Lung (tissue), 12 donors: ENCODE data around the gene MTM1. TPM values are rescaled to one million over a fixed set of nuclear protein-coding genes. Genes with fewer than 3 reads are reported as not detected.

Source experiments
- ATAC-seq: fragments of 200-7000 bp; cut with Tn5 transposase; one replicate; pipeline ENCODE4 v1.9.1; 2020; ENCODE audit warnings: moderate number of reproducible peaks; ENCODE audit not compliant: insufficient read depth, low FRiP score
- DNase-seq, 3 donors: peaks; one replicate each; pipeline ENCODE4 v3.0.0-alpha.2; 2013 to 2017
- H3K27ac ChIP-seq, 2 donors: one replicate each; pipeline ENCODE4 v1.5.1; 2013; ENCODE audit warnings: mild to moderate bottlenecking in 2 of 2, moderate library complexity in 2 of 2, control low read depth in 1 of 2, inconsistent platforms in 1 of 2, low read depth in 1 of 2, low read length in 1 of 2
- H3K27me3 ChIP-seq, 3 donors: one replicate each; pipeline ENCODE4 v1.5.1; 2013; ENCODE audit warnings: low read length in 2 of 3; ENCODE audit not compliant: control insufficient read depth in 3 of 3, insufficient read depth in 3 of 3
- H3K36me3 ChIP-seq, 4 donors: one replicate each; pipeline ENCODE4 v1.5.1; 2013; ENCODE audit warnings: low read length in 4 of 4, mild to moderate bottlenecking in 1 of 4, moderate library complexity in 1 of 4; ENCODE audit not compliant: control insufficient read depth in 4 of 4, insufficient read depth in 4 of 4
- H3K4me1 ChIP-seq, 5 donors: one replicate each; pipeline ENCODE4 v1.5.1; 2013; ENCODE audit warnings: low read length in 5 of 5, mild to moderate bottlenecking in 2 of 5, moderate library complexity in 1 of 5; ENCODE audit not compliant: control insufficient read depth in 5 of 5, insufficient read depth in 5 of 5
- H3K4me3 ChIP-seq: one replicate; pipeline ENCODE4 v1.5.1; 2013; ENCODE audit warnings: mild to moderate bottlenecking, control low read depth, moderate library complexity
- H3K9ac ChIP-seq, 2 donors: one replicate each; pipeline ENCODE4 v1.5.1; 2013; ENCODE audit warnings: low read length in 2 of 2, control low read depth in 1 of 2; ENCODE audit not compliant: insufficient read depth in 1 of 2
- H3K9me3 ChIP-seq, 4 donors: one replicate each; pipeline ENCODE4 v1.5.1; 2013; ENCODE audit warnings: low read length in 3 of 4, mild to moderate bottlenecking in 1 of 4, moderate library complexity in 1 of 4; ENCODE audit not compliant: control insufficient read depth in 4 of 4, insufficient read depth in 3 of 4
- WGBS, 2 donors: extraction: QIAGEN DNeasy Blood & Tissue Kit; methylation state at CpG; one replicate each; pipeline ENCODE4 v1.1.7; 2013; 5-methylcytosine and 5-hydroxymethylcytosine counted together
- polyA plus RNA-seq, 2 donors: library from polyadenylated mRNA; stranded (reverse); fragments of 200-250 nt; gene quantifications; one replicate each; pipeline ENCODE4 v1.2.1, GENCODE V29; 2013
- total RNA-seq, 2 donors: library from RNA; depleted of rRNA in 1 of 2; stranded (reverse); fragments of >200 nt in 1 of 2; gene quantifications; one replicate each; pipeline ENCODE4 v1.2.1, GENCODE V29; 2014 to 2021
- TF ChIP-seq, protein P1 (sequence below): IDR thresholded peaks from 2 replicates; pipeline ENCODE4 v1.5.1; 2012; ENCODE audit warnings: mild to moderate bottlenecking; ENCODE audit errors: control extremely low read depth, extremely low read depth
- donor health status: control.
- donor health status: control.
- donor health status: Bipolar disorder and iron deficiency.
- donor health status: healthy.
- donor health status: DM: yes; HTN: yes; CAD: no.

MTM1 gene
- total and polyA plus RNA-seq, 4 donors = 4.6 to 31.2 (median 14.5) TPM

DNA sequence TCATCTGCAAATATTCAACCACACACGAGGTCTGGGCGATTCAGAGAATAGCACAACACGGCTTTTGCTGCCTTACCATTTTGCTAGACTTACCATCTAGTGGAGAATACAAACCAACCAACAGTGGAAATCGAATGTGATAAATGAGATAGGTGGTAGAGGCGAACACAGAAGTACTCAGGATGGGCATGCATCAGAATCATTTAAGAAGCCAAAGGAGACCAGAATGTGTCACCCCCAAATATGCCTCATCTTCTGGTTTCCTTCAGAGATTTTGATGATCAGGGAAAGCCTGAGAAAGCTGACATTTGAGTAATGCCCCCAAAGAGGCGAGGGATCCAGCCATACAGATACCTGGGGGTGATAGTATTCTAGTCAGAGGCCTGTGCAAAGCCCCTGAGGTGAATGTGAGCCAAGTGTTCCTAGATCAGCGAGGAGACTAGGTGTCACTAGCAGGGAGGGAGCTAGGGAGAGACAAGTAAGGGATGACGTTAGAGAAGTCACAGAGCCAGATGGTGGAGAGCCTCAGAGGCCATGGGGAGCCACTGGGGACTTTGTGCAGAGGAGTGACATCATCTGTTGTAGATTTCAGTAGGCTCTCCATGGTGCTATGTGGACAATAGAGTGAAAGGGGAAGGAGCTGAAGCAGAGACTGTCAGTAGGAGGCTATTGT, 126.5 kb downstream of the MTM1 start:
- TF ChIP-seq, protein P1, sequence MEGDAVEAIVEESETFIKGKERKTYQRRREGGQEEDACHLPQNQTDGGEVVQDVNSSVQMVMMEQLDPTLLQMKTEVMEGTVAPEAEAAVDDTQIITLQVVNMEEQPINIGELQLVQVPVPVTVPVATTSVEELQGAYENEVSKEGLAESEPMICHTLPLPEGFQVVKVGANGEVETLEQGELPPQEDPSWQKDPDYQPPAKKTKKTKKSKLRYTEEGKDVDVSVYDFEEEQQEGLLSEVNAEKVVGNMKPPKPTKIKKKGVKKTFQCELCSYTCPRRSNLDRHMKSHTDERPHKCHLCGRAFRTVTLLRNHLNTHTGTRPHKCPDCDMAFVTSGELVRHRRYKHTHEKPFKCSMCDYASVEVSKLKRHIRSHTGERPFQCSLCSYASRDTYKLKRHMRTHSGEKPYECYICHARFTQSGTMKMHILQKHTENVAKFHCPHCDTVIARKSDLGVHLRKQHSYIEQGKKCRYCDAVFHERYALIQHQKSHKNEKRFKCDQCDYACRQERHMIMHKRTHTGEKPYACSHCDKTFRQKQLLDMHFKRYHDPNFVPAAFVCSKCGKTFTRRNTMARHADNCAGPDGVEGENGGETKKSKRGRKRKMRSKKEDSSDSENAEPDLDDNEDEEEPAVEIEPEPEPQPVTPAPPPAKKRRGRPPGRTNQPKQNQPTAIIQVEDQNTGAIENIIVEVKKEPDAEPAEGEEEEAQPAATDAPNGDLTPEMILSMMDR = no peak
- 55 to 76% methylated on average over 8 of the region's 8 CpGs for WGBS, 2 donors
- ATAC-seq = no peak
- H3K27ac ChIP-seq = peak overlapping the region in 1 of 2 donors; percentile 21
- no peak overlapping the region for H3K4me3 ChIP-seq
- peaks cover 0 to 4% (median 0%) of the 10 kb centered on the region in 5 donors for H3K4me1 ChIP-seq
- DNase-seq = no peak
- H3K9me3 ChIP-seq = peaks cover 0 to 3% (median 2%) of the 10 kb centered on the region in 4 donors
- peaks cover 0 to 1% (median 0%) of the 10 kb centered on the region in 4 donors for H3K36me3 ChIP-seq
- peaks cover 0 to 2% (median 0%) of the 10 kb centered on the region in 3 donors for H3K27me3 ChIP-seq
- H3K9ac ChIP-seq = no peak overlapping the region

- Histone ChIP-seq H3K4me3 (no peak overlapping the region), H3K36me3 (peaks cover 0 to 3% (median 0%) of the 10 kb centered on the region in 4 donors), H3K9ac (no peak overlapping the region), H3K27me3 (peaks cover 0 to 5% (median 0%) of the 10 kb centered on the region in 3 donors), H3K27ac (peak overlapping the region in 1 of 2 donors; percentile 34), H3K4me1 (peaks cover 0 to 6% (median 2%) of the 10 kb centered on the region in 5 donors), H3K9me3 (no peaks in the 10 kb centered on the region)
- ATAC-seq (no peak), DNase-seq (no peak)
- TF ChIP-seq, protein P1 = no peak
- WGBS, 2 donors = 38 to 61% methylated on average over 1 of the region's 1 CpG
Measured at GRCh38 chrX:150696331-150696730, 127.9 kb downstream of the MTM1 start.

DNA sequence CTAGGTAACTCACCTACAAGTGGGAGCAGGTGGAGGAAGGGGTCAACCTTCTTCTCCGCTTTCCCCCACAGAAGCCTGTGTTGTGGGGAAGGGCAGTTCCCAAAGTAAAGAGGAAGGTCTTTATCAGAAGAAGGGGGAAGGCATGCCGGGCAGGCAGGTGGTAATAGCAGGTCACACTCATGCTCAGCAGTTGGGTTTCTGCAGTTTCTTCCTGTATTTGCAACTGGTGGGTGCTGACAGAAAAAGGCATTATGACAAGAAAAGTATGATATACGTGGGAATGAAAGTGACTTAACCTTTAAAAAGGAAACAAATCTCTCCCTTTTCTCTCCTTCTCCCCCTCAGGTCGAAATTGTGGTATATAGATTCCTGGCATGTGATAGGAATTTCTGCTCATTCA, 128.4 kb downstream of the MTM1 start:
- H3K27ac ChIP-seq = no peak overlapping the region
- TF ChIP-seq, protein P1 = no peak

More for the DNA sequence above, 128.4 kb downstream of the MTM1 start:
- no peak for ATAC-seq
- no peak overlapping the region for H3K9ac ChIP-seq
- WGBS, 2 donors = 39 to 53% methylated on average over 3 to 4 of the region's 4 CpGs
- peaks cover 0 to 5% (median 0%) of the 10 kb centered on the region in 3 donors for H3K27me3 ChIP-seq
- no peaks in the 10 kb centered on the region for H3K9me3 ChIP-seq
- H3K4me1 ChIP-seq = peaks cover 0 to 6% (median 2%) of the 10 kb centered on the region in 5 donors
- H3K4me3 ChIP-seq = no peak overlapping the region
- DNase-seq = no peak
- peaks cover 0 to 3% (median 0%) of the 10 kb centered on the region in 4 donors for H3K36me3 ChIP-seq
